HG03442 (cell line): Measurements from ENCODE around the gene CFAP20DC.

Source experiments
- ATAC-seq: cut with Tn5 transposase; IDR thresholded peaks from one replicate; pipeline ENCODE4 v1.9.1; 2021; ENCODE audit warnings: mild to moderate bottlenecking, moderate library complexity; ENCODE audit not compliant: unreplicated experiment

The CFAP20DC gene

GRCh38 chr3:59027607-59028006 is 22.2 kb downstream of the CFAP20DC start:
- no peak for ATAC-seq

DNA sequence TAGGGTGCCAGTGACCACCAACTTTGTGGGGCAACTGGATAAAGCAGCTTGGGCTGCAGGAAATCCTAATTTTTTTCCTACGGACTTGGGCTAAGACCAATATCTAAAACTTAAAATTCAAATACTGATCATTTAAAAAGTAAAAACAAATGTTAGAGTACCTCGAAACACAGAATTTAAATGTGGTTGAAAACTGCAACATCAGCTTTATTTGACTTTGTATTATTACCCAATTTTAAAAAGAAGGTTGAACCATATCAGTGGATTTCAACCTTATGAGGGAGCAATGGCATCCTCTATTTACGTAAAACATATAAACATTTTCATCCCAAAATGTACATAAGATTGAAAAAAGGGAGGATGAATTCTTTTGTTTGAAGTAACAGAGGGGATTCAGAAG is 26.2 kb downstream of the CFAP20DC start:
- ATAC-seq: no peak

- ATAC-seq: no peak
Observed at GRCh38 chr3:59017617-59017984, 32.2 kb downstream of the CFAP20DC start.

DNA sequence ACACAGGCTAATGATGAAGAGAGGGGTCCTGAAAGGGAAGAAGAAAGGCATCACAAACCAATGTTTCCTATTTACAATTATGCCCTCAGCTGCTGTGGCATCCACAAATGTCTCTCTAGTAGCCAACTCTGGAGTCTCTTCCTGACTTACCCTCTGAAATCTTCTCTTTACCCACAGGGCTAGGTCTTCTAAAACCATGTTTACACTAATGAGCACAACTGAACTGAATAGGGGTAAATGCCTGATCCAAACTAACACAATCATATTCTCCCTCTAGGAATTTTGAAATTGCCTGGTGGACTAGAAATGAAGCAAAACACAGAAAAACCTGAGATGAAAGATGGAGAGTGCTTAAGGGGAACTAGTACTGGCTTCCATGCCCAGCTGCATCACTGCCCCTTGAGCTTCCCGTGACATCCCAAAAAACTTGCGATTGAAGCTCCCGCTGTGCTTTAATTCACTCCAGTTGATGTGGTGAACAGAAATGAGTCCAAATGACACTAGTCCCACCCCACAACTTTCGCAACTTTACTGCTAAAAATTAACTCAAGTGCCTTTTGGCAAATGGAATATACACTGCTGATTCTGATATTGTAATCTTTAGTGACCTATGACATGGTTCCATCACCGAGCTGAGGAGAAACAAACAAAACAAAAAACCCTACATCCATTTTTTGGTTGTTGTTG is 32.8 kb downstream of the CFAP20DC start:
- ATAC-seq: no peak

GRCh38 chr3:59013611-59014010 is 36.2 kb downstream of the CFAP20DC start:
- no peak for ATAC-seq

DNA sequence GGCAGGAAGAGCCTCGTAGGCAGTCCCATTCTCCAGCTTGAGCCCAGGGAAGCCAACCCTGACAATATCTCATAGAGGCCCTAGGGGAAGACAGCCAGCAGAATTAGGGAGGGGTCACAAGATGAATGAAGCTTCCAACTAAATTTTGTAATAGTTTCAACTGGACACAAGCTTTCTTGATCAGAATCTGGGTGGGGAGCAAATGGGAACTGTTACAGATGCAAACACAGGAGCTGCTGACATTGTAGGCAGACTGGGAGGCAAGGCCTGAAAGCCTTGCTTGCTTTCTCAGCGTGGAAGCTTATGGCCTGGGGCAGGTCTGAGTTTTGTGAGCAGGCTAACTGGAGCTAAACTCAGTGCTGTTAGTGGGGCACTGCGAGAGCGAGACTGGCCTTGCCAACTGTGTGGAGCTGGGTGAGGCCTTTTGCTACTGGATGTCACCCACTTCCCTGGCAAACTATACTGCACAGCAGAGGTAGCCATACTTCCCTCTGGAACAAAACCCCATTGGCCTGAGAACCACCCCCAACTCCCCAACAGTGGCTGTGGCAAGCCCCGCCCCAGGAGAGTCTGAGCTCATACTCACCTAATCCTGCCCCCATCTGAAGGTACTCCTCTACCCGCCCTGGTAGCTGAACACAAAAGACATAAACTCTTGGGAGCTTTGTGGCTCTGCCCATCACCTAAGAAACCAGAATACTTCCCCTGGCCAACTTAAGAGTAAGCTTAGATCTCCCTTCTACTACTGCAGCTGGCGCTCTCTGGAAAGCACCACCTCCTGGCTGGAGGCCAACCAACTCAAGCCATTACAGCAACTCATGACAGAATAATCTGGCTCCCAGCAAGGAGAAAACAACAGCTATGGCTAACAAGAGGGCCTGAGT is 42.9 kb downstream of the CFAP20DC start:
- no peak for ATAC-seq

DNA sequence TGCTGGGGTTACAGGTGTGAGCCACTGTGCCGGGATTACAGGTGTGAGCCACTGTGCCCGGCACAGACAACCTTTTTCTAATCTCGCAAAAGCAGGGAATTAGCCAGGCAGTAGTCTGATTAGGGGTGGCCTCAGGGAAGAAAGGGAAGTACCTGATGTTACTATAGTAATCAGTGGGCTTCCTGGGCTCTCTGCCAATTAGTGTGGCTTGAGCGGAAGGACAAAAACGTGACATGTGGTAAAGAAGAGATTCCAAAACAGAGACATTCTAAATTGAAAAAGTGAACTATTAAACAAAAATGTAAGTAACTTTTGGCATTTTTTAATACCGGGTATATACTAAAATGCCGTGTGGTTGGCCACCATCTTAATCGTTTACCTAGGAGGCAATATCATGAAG is 48.1 kb downstream of the CFAP20DC start:
- no peak for ATAC-seq

GRCh38 chr3:58999774-59000160 is 50.1 kb downstream of the CFAP20DC start:
- no peak for ATAC-seq

GRCh38 chr3:58999134-58999773 is 50.6 kb downstream of the CFAP20DC start:
- no peak for ATAC-seq

DNA sequence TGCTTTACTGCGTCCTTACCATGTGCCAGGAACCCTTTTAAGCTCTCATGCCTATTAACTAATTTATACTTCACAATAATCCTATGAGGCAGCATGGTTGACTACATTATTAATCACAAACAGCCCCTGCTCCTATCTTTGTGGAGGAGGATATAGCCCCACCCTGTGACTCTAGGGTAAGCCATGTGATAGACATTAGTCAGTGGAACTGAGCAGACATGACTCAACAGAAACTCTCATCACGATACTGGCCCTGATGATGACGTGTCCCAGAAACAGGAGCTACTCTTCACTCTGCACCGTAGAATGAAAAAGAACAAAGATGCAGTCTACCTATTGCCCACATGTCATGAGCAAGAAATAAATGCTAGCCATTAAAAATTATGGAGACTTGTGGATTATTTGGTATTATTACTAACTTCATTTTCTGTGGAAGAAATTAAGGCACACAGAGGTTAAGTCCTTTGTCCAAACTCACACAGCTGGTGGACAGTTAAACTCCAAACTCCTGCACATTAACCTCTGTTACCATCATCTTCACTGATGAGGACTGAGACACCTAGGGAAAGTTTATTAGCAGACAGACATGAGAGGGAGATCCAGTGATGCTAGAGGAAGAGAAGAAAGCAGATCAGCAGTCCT is 51.2 kb downstream of the CFAP20DC start:
- ATAC-seq: no peak

- no peak for ATAC-seq
Observed at GRCh38 chr3:58996730-58997129, 53.1 kb downstream of the CFAP20DC start.

DNA sequence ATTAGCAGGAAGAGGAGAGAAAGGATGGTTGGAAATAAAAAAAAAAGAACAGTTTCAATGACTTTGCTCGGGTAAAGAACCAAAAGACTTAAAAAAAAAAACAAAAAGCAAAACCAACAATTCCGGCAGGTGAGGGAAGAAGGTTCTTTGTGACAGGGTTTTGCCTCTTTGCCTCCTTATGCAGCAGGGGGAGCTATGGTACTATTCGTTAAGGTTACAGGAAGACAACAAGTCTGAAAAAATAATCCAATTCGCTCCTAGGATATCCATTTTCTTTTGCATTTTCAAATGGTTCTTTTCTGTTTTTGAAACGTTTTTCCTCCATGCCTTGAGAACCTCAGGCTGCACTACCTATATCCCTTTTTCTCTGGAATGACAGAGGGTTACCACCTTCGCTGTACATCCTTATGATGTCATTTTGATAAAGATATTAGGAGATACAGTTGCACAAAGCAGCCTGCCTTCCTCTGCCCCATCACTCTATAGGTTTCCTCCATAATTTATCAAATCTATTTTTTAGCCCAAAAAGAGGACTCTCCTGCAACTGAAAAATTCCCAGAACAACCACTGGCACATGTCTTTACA is 55.0 kb downstream of the CFAP20DC start:
- ATAC-seq: no peak

GRCh38 chr3:58993547-58993946 is 56.3 kb downstream of the CFAP20DC start:
- ATAC-seq: no peak

- no peak for ATAC-seq
Observed at GRCh38 chr3:58991623-58992022, 58.2 kb downstream of the CFAP20DC start.

DNA sequence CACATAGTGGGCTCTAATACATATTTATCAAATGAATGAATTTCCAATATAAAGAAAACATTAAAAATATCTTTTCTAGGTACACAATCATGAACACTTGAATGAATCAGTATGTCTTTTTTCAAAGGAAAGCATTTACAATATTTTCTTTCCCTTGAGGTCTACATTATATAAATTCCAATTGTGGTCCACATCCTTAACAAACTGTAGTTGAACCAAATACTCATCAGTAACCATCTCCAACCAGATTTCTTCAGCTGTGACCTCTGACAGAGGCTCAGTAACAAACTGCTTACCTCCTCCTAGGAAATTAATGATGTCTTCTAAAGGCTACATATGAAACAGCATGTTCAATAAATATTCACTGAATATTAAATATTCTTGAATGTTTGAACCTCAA is 58.8 kb downstream of the CFAP20DC start:
- no peak for ATAC-seq

DNA sequence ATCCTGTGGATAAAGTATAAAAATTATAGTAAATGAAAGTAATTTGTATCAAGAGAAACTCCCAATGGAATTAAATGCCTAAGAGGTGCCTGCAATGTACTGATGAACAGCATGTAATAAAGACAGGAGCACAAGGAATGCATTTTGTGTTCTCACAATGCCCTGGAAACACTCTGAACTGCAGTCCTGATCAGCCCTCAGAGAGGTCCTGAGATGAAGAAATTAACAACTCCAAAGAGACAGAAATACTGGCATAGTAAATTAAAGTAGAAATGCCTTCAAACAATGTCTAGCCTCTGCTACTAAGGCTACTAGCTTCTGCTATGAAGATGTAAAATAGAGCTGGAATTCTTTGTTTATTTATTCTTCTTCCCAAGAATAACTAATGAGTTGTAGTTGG is 59.9 kb downstream of the CFAP20DC start:
- no peak for ATAC-seq

- ATAC-seq: no peak
Observed at GRCh38 chr3:58989163-58989562, 60.7 kb downstream of the CFAP20DC start.

DNA sequence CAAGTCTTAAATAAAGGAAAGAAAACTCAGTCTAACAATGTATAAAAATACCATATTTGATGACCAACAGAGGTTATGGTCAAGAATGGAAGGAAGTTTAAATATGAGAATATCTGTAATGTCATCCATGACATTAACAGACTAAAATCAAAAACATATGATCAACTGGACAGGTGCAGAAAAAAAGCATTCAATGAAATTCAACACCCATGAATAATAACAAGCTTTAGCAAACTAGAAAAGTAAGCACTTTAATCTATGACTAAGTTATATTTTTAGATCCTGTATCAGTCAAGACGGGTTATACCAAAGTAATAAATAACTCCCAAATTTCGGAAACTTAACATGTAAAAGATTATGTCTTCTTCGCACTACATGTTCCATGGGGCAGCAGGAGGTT is 61.8 kb downstream of the CFAP20DC start:
- no peak for ATAC-seq

- no peak for ATAC-seq
Observed at GRCh38 chr3:58986654-58987053, 63.2 kb downstream of the CFAP20DC start.

DNA sequence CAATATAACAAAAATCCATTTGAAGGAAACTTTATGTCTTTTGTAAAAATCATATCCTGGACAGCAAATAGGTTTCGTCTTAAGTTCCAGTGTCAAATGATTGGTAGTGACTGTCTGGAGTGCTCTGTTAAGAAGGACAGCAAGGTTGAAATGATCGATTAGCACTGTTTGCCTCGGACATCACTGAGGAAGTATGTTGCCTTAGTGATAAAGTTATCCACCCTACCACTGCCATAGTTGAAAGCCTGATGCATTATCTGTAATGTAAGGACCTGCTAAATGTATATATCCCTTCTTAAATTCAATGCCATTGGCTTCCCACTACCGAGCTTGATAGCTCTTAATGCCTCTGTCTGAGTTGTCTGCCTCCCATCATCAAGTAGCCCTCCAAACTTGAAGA is 70.0 kb downstream of the CFAP20DC start:
- ATAC-seq: no peak

DNA sequence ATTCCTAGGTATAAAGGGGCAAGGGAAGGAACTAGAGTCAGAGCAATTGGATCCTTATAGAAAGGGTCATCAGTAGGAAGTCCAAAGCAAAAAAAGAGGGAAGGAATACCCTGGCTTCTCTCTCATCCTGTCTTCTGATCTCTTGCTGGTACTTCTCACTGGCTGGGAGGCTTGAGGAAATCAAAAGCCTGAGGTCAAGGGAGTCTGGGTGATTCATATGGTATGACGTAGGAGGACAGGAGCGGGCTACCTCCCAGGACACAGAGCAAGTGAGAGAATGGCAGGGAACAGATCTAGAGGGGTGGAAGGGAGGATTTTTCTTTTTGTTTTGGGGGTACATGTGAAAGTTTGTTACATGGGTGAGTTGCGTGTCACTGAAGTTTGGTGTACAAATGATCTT is 76.0 kb downstream of the CFAP20DC start:
- ATAC-seq: no peak
